Heart left ventricle (tissue), 16 donors: ENCODE measurements around the gene FYCO1. TPM values are rescaled to one million over a fixed set of nuclear protein-coding genes. Genes with fewer than 3 reads are reported as not detected.

Experiments
- ATAC-seq, 4 donors: fragments of 200-7000 bp; cut with Tn5 transposase; one replicate each; pipeline ENCODE4 v1.9.1; 2020 to 2022; ENCODE audit warnings: moderate library complexity in 4 of 4, mild to moderate bottlenecking in 3 of 4, moderate number of reproducible peaks in 1 of 4
- DNase-seq, 5 donors: peaks; one replicate each; pipeline ENCODE4 v3.0.0-alpha.2; 2020
- H3K27ac ChIP-seq, 12 donors: fragments of 200-600 bp; sonication (generic) in 4 of 12; one replicate each; pipeline versions ENCODE4 v1.5.0 to v1.8.0; 2016 to 2022; ENCODE audit warnings: mild to moderate bottlenecking in 2 of 12
- H3K27me3 ChIP-seq, 9 donors: fragments of 200-600 bp; sonication (generic) in 2 of 9; one replicate each; pipeline versions ENCODE4 v1.5.1 to v1.8.0; 2016 to 2022; ENCODE audit warnings: mild to moderate bottlenecking in 3 of 9
- H3K36me3 ChIP-seq, 9 donors: fragments of 200-600 bp; sonication (generic) in 2 of 9; one replicate each; pipeline versions ENCODE4 v1.5.0 to v1.8.0; 2018 to 2022; ENCODE audit warnings: mild to moderate bottlenecking in 2 of 9
- H3K4me1 ChIP-seq, 12 donors: fragments of 200-600 bp; sonication (generic) in 4 of 12; one replicate each; pipeline versions ENCODE4 v1.5.0 to v1.8.0; 2016 to 2022; ENCODE audit warnings: mild to moderate bottlenecking in 3 of 12
- H3K4me3 ChIP-seq, 12 donors: fragments of 200-600 bp; sonication (generic) in 4 of 12; one replicate each; pipeline versions ENCODE4 v1.5.0 to v1.8.0; 2017 to 2022; ENCODE audit warnings: mild to moderate bottlenecking in 9 of 12, moderate library complexity in 4 of 12
- H3K9me3 ChIP-seq, 12 donors: fragments of 200-600 bp; sonication (generic) in 4 of 12; one replicate each; pipeline versions ENCODE4 v1.5.0 to v1.8.0; 2016 to 2022; ENCODE audit warnings: mild to moderate bottlenecking in 1 of 12
- POLR2A ChIP-seq, 2 donors: fragments of 450-650 bp; IDR thresholded peaks; one replicate each; pipeline ENCODE4 v1.6.1; 2017; ENCODE audit warnings: antibody characterized with exemption in 2 of 2, mild to moderate bottlenecking in 2 of 2, moderate library complexity in 2 of 2
- WGBS, 4 donors: extraction: QIAGEN DNeasy Blood & Tissue Kit in 2 of 4; methylation state at CpG; one replicate each; pipeline versions ENCODE4 v1.1.5 to v1.1.7; 2013 to 2018; 5-methylcytosine and 5-hydroxymethylcytosine counted together
- intact Hi-C, 10 donors: fragments of 100-400 bp; cut with DNase I; formaldehyde crosslinking; loops; one replicate each; pipeline versions ENCODE4 v1.11.1 to v1.14.2; 2022
- polyA plus RNA-seq, 2 donors: library from polyadenylated mRNA; stranded (reverse); fragments of 200-250 nt; gene quantifications; one replicate each; pipeline ENCODE4 v1.2.3, GENCODE V29; 2013
- total RNA-seq, 9 donors: library from RNA; depleted of rRNA in 2 of 9; stranded (reverse); fragments of >200 nt in 2 of 9; fragmentation: NEBNext Ultra II Directional in 3 of 9; extraction: Animal tissue kit (Norgen Biotek cat#: 25700) in 3 of 9; gene quantifications; one replicate each; pipeline versions ENCODE4 v1.1.0 to v1.2.4, GENCODE V29; 2016 to 2023
- TF ChIP-seq, protein P1 (sequence below), 12 donors: fragments of 200-600 bp; sonication (generic) in 4 of 12; IDR thresholded peaks; one replicate each; pipeline versions ENCODE4 v1.5.0 to v1.8.0; 2018 to 2022; ENCODE audit warnings: antibody characterized with exemption in 12 of 12, mild to moderate bottlenecking in 5 of 12
- donor health status: ischemic (EF 13 %, LVEDD 7.1; RV severe dilation, severe dysfunction).
- donor health status: healthy with polysubstance abuse.
- donor health status: DM: no; HTN: yes; CAD: no.
- donor health status: DM: no; HTN: no; CAD: no.
- donor health status: ischemic (EF 25% LVEDD 6.9; RV normal size, moderate dysfunction).
- donor health status: ischemic (EF 25% LVEDD 5.7; RV mildly dilated, moderate dysfunction).
- donor health status: healthy.
- donor health status: DM: yes; HTN: yes; CAD: no.
- donor health status: ischemic (EF 35%, LVEDD 5.7; RV mildly dilated, moderate dysfunction).
- donor health status: nonischemic (EF 11% LVEDD 7.7; RV severe dilation, severe dysfunction).
- donor health status: DM: yes; HTN: yes; CAD: no.
- donor health status: PGD.
- donor health status: ischemic (EF 29% LVEDD 5.4; RV normal size, mild dysfunction).
- donor health status: nonischemic (EF 23%, LVEDD 6.1; RV moderate dilation, normal function).

FYCO1 gene
- total and polyA plus RNA-seq, 11 donors: 18.5 to 195 (median 139) TPM

DNA sequence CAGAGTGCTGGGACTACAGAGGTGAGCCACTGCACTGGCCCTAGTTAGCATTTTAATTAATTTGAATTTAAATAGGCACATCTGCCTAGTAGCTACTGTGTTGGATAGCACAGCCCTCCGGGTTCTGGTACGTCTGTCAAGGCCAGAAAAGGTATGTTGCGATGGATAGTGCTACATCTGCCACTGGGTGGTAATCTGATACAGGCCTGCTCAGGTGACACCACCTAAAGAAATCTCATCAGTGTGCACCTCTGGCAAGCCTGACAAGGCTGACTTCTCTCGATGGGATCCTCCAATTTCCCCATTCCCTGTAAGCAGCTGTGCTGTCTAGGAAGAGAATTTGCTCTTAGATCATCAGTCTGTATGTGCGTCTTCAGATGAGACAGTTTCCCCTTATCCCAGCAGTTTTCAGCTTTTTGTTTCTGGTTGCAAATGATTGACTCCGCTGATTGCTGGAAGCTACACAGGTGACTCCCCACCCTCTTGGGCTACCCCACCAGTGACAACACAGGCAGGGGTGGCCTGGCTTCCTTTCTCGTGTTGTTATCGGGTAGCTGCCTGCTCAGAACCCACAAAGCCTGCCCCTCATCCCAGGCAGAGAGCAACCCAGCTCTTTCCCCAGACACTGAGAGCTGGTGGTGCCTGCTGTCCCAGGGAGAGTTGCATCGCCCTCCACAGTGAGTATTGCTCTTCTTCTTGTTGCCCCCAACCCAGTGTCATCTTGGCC lies 109.5 kb downstream of the FYCO1 start, which contains the start of gene CCR9:
CCR9 (plus strand) TSS at position 565 of the 727 bp plus-strand sequence. CDS start 8,391 bp downstream, outside the sequence.
- H3K27me3 ChIP-seq: peaks cover 0 to 3% (median 0%) of the 10 kb centered on the region in 9 donors
- no peak within 1 kb of the TSS for H3K4me3 ChIP-seq
- H3K36me3 ChIP-seq: no peaks in the 10 kb centered on the region
- no peaks in the 10 kb centered on the region for H3K9me3 ChIP-seq
- DNase-seq (no peak), ATAC-seq (no peak)
- TF ChIP-seq POLR2A (IDR thresholded peaks at IDR 0.05): no peak
- TF ChIP-seq, protein P1, sequence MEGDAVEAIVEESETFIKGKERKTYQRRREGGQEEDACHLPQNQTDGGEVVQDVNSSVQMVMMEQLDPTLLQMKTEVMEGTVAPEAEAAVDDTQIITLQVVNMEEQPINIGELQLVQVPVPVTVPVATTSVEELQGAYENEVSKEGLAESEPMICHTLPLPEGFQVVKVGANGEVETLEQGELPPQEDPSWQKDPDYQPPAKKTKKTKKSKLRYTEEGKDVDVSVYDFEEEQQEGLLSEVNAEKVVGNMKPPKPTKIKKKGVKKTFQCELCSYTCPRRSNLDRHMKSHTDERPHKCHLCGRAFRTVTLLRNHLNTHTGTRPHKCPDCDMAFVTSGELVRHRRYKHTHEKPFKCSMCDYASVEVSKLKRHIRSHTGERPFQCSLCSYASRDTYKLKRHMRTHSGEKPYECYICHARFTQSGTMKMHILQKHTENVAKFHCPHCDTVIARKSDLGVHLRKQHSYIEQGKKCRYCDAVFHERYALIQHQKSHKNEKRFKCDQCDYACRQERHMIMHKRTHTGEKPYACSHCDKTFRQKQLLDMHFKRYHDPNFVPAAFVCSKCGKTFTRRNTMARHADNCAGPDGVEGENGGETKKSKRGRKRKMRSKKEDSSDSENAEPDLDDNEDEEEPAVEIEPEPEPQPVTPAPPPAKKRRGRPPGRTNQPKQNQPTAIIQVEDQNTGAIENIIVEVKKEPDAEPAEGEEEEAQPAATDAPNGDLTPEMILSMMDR (IDR thresholded peaks at IDR 0.05): no peak
- intact Hi-C loops: no loop called here
- no peak within 1 kb of the TSS for H3K27ac ChIP-seq
- 78 to 87% (median 84%) methylated on average over 6 to 9 of the region's 9 CpGs for WGBS, 4 donors
- peaks cover 0 to 7% (median under 1%) of the 10 kb centered on the region in 12 donors for H3K4me1 ChIP-seq

DNA sequence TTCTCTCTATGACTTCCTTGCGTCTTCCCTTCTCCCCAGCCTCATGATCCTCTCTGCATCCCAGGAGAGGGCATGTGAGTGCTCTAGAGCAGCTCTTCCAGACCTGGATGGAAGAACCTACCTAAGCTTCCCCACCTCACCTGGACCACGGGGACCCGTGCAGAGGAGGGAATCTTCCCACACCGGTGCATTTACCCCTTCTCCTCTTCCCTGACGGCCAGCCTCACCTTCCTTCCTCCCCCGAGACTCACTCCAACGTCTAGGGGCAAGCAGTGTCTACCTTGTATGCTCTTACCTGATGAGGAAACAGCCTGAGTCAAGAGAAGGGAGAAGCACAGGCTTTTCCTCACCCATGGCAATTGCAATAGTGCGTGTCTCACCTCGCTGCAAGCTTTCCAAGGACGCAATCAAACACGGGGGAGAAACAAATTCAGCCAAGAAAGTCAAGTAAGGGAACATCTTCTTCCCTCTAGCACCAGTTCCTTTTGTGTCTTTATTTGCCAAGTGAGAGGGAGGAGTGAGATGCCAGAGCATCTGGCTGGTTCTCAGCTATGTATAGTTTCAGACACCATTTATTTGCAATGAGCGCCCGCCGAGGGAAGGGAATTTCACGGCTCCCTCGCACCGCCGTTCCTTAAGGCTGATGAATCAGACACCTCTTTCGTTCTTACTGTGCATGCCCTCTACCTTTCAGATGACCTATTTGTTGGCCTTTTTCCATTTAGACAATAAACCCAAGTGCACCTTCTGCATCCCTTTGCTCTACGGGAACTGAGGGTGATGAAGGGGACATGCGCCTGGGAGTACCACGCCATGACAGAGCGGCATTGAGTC lies 111.0 kb downstream of the FYCO1 start:
- ATAC-seq: no peak
- Histone ChIP-seq H3K4me1 (peaks cover 0 to 11% (median 2%) of the 10 kb centered on the region in 12 donors), H3K27ac (no peak overlapping the region), H3K4me3 (no peak overlapping the region), H3K36me3 (no peaks in the 10 kb centered on the region), H3K27me3 (peaks cover 0 to 3% (median 0%) of the 10 kb centered on the region in 9 donors), H3K9me3 (no peaks in the 10 kb centered on the region)
- TF ChIP-seq POLR2A (IDR thresholded peaks at IDR 0.05): no peak
- TF ChIP-seq, protein P1 (IDR thresholded peaks at IDR 0.05): no peak
- no peak for DNase-seq
- intact Hi-C loops: no loop called here
- WGBS, 4 donors: 81 to 85% (median 84%) methylated on average over 23 of the region's 23 CpGs

DNA sequence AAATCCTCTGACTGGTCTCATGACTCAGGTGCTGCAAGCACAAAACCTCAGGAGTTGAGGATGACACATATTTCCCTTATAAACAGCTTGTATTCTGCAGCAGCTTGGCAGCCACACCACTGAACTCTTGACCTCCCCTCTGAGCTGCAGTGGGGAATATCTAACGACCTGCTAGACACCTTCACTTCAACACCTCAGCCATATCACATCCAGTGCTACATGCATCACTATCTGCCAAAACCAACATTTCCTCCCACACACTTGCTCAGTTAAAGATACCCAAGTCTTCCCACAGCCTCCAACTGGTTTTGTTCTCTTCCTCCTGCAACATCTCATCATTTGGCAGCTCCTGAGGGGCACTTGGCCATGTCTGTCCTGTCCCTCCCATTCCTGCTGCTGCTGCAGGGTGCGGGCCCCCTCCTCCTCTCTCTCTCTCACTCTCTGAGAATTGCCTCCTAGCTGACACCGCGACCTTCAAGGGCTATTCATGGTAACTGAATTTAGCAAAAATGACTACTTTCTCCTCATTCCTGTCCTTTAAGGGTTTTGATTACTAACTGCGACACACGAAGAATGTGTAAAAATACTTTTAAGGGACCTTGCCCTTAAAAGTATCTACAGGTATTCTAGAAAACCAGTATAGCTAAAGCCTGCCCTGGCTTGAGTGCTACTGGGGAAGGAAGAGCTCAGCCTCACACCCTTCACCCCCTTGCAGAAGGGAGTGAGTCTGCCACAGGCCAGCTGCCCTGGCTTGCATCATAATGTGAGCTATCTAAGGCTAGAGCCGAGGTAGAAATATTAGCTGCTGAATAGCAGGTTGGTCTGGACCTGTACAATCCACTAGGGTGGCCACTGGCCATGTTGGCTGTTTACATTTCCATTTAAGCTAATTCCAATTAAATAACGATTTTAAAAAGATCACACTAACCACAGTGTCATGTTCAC lies 114.3 kb downstream of the FYCO1 start:
- Histone ChIP-seq H3K36me3 (no peaks in the 10 kb centered on the region), H3K9me3 (no peaks in the 10 kb centered on the region), H3K27me3 (peaks cover 0 to 3% (median 0%) of the 10 kb centered on the region in 9 donors), H3K27ac (no peak overlapping the region), H3K4me3 (no peak overlapping the region), H3K4me1 (peaks cover 0 to 11% (median 2%) of the 10 kb centered on the region in 12 donors)
- WGBS, 4 donors: 37 to 45% (median 40%) methylated on average over 8 of the region's 8 CpGs
- intact Hi-C loops: no loop called here
- ATAC-seq: peak in 3 of 4 donors; percentile 54 to 72 (median 69)
- DNase-seq: no peak
- TF ChIP-seq, protein P1 (IDR thresholded peaks at IDR 0.05): no peak
